ENCODE measurements around the gene TMEM117.
"Not testable (repeated sequence)": the region's sequence is repeated elsewhere in the genome, so short reads cannot be mapped to it uniquely, and the experiment has no call there.

TMEM117 gene

GRCh38 chr12:44235674-44236073 is 399.8 kb downstream of the TMEM117 start:
- no peak for DNase-seq

GRCh38 chr12:44240186-44240585 is 404.3 kb downstream of the TMEM117 start:
- no peak for DNase-seq

GRCh38 chr12:44245932-44246331 is 410.1 kb downstream of the TMEM117 start:
- no peak for DNase-seq

GRCh38 chr12:44246482-44247105 is 410.7 kb downstream of the TMEM117 start:
- DNase-seq = no peak

- no peak for DNase-seq
Observed at GRCh38 chr12:44247588-44247987, 411.7 kb downstream of the TMEM117 start.

- no peak for DNase-seq
Observed at GRCh38 chr12:44248436-44248835, 412.6 kb downstream of the TMEM117 start.

DNA sequence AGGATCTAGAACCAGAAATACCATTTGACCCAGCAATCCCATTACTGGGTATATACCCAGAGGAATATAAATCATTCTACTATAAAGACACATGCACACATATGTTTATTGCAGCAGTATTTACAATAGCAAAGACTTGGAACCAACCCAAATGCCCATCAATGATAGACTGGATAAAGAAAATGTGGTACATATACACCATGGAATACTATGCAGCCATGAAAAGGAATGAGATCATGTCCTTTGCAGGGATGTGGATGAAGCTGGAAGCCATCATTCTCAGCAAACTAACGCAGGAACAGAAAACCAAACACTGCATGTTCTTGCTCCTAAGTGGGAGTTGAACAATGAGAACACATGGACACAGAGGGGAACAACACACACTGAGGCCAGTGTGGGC is 414.6 kb downstream of the TMEM117 start:
- not testable (repeated sequence) for DNase-seq

DNA sequence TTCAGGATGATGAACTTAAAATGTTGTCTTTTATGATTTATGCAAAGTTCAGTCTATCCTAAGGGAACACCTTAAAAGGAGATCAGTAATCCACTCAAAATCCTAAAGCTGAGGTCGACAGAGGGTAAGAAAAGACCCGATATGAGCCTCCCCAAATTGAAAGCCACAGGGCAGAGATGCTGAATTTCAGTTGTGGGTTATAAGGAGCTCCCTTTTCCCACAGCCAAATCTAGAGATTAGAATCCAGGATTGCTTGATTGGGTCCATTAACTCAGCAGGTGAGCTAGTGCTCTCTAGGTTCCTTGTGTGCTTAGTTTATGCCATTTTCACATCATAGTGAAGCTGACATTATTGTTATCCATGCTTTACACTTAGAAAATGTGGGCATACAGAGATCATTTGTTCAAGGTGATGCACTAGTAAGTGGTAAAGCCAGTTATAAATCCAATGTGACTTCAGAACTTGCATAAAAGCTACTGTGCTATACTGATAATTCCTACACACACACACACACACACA is 417.5 kb downstream of the TMEM117 start:
- no peak for DNase-seq

DNA sequence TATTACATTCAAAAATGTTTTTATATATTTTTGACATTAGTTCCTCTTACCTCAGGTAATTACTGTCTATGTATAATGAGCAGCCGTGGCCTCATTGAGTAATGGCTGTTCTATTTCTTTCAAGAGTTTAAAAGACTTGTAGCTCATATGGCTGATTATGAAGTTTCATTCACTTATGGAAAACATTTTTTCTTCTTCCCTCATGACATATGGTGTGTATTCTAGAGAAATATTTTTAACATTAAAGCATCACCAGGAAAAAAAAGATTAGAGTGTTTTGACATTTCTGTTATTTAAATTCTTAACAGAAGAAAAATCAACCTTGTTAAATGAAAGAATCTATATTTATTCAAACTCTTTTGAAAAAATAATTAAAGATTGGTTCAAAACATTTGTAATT is 422.4 kb downstream of the TMEM117 start:
- no peak for DNase-seq

DNA sequence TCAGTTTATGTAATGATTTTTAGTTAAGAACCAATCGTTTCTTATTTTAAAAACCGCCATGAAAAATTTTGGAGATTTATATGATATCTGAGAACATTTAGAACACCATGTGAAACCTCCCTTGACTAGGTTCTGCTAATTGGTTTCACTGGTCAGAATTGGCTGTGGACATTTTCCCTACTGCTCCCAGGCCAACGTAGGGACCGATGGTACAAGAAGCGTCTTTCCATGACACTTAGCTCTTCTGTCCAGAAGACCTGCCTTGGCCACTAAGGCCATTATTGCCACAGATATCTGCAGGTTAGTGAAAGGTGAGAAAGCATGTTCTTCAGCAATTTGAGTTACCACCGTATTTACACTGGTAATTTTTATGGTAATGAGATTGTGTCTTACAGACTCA is 424.0 kb downstream of the TMEM117 start:
- no peak for DNase-seq

GRCh38 chr12:44260581-44260980 is 424.7 kb downstream of the TMEM117 start:
- DNase-seq = no peak

DNA sequence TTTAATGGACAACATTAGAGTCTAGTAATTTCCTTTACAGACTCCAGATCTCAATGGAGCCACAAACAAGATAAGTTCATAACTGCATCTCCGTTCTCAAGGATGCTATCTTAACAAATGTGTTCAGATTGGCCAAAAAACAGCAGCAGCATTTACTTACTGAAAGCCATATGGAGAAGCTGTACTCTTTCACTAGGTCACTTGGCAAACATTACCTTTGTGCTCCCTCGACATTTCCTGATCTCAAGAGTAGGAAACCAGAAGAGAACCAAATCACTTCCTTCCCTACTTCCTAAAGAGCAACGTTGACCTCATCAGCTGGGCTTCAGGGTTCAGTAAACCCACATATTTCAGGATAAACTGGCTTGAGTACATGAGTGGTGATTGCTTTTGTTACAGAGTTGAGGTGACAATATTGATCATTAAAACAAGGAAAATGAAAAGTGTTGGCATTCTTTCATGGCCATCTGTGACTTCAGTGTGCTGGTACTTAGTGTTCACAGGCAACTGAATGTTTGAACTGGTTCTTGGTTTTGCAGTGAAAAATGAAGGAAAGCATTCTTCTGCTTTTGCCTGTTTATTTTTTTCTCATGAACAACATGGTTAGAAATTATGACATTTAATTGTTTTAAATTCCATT is 449.6 kb downstream of the TMEM117 start:
- no peak for DNase-seq

GRCh38 chr12:44286336-44286735 is 450.5 kb downstream of the TMEM117 start:
- no peak for DNase-seq

DNA sequence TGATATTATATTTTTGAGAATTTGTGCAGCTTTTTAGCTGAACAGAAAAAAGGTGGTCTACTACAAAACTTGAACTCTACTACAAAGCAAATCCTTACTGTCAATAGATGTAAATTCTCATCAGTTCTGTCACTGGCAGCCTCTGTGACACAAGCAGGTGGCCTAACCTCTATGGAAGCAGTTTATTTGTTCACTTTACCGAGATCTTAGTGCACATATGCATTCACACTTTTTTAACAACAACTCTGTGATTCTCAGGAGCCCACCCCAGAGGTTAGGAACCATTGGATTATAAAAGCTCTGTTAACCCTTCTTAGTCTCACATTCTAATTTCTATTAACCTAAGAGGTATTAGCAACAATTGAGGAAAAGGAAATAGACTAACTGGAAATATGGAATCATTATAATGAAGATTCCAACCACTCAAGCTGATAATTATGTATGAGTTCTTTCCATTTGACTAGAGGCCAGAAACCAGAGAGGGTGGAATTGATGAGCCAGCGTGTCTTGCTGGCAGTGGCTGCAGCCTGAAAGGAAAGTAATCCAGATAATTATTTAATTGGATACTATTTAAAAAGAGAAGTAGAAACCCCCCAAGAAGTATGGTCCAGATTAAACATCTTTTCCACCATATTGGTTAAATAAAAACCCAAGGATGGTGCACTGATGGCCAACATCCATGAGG is 451.1 kb downstream of the TMEM117 start:
- no peak for DNase-seq

GRCh38 chr12:44287545-44287944 is 451.7 kb downstream of the TMEM117 start:
- no peak for DNase-seq

- DNase-seq = no peak
Observed at GRCh38 chr12:44294649-44295048, 458.8 kb downstream of the TMEM117 start.

- no peak for DNase-seq
Observed at GRCh38 chr12:44295958-44296623, 460.2 kb downstream of the TMEM117 start.

DNA sequence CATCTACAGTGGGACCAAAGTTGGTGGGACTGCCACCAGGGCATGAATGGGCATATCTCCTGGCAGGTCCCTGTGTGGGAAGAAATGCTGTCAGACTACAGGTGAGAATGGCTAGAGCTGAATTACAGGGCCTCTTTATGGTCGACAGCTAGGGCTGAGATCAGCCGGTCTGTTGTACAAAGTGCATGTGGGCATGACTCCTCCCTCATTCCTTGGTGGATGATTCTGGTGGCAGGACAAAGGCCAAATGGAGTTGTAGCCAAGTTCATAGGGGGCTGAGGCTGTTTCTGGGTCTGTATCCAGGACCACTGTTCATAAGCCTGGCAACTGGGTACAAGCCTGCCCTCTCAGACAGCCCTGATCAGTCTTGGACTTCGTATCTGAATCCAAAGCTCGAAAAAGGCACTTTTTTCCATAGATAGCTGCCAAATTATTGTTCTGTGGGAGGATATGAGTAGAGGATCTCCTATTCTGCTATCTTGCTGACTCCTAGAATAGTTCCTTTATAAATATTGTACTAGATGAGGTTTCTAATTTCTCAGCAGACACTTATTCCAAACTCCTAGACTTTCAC is 460.8 kb downstream of the TMEM117 start:
- DNase-seq = no peak

GRCh38 chr12:44299524-44299923 is 463.6 kb downstream of the TMEM117 start:
- no peak for DNase-seq

GRCh38 chr12:44307506-44308168 is 471.8 kb downstream of the TMEM117 start:
- no peak for DNase-seq

GRCh38 chr12:44313188-44313587 is 477.3 kb downstream of the TMEM117 start:
- DNase-seq = no peak

- no peak for DNase-seq
Observed at GRCh38 chr12:44314007-44314500, 478.2 kb downstream of the TMEM117 start.

Measured in NCI-H2171 treated with DMSO at 0.1 percent for 48 hours (cell line).